ENCODE results near the gene P2RY6. TPM values are rescaled to one million over a fixed set of nuclear protein-coding genes. Genes with fewer than 3 reads are reported as not detected.

Gene P2RY6
- total and polyA plus RNA-seq, 2 of the 8 experiments (the other 6 are each of a cell fraction or from before 2014, with no cell fraction given) = 0.15 TPM; not detected in 1

DNA sequence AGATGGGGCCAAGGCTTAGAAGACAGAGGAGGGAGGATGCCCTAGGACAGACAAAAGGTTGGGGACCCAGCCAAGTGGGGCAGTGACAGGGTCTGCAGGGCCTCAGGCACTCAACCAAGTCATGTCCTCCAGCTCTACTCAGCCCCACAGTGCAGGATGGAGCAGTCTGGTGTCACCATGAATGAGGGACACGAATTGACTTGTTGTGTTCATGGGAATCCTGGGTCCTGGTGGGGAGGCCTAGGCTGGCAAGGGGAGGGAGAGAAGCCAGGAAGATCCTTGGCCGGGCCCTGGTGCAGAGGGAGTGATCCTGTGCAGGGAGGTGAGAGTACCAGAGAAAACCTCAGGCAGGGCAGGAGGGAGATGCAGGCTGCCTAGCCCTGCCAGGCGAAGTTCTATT, 12.0 kb downstream of the P2RY6 start:
- H2AFZ ChIP-seq (ENCODE audit: low read length) = no peak overlapping the region
- H3K27ac ChIP-seq (ENCODE audit: low read depth, low read length) = no peak overlapping the region
- H3K9ac ChIP-seq (replicated peaks in 1 of 4; ENCODE audit: extremely low read depth in 1 of 4, low read depth in 3 of 4, low read length in 3 of 4) = no peak overlapping the region; a peak in 1 of 7 replicates
- H3K79me1 ChIP-seq (ENCODE audit: low read depth, low read length) = no peaks in the 10 kb centered on the region
- no peak overlapping the region for H3K23ac ChIP-seq (ENCODE audit: insufficient read length)
- no peaks in the 10 kb centered on the region for H3K79me2 ChIP-seq (ENCODE audit: control insufficient read depth in 1 of 2, insufficient read depth in 2 of 2, low read length in 2 of 2)
- DNase-seq (ENCODE audit: low read depth in 1 of 2, low spot score in 2 of 2) = no peak
- H3K23me2 ChIP-seq (ENCODE audit: low read depth, low read length) = no peaks in the 10 kb centered on the region
- H2BK20ac ChIP-seq (ENCODE audit: low read length) = no peak overlapping the region
- H4K8ac ChIP-seq (ENCODE audit: extremely low read depth, insufficient read depth, low read length) = peak overlapping the region; percentile 9; the same call in 1 of the 2 replicates
- no peak for FAIRE-seq
- no peak overlapping the region for H2BK5ac ChIP-seq (ENCODE audit: low read depth, low read length)
- no peak overlapping the region for H2BK120ac ChIP-seq (replicated peaks; ENCODE audit: low read depth, low read length)
- H4K91ac ChIP-seq (replicated peaks; ENCODE audit: insufficient read length, low read length) = no peak overlapping the region
- H2BK15ac ChIP-seq (ENCODE audit: low read length) = no peak overlapping the region
- no peak overlapping the region for H2BK12ac ChIP-seq (ENCODE audit: low read depth, low read length)
- H3K4me1 ChIP-seq (replicated peaks in 1 of 4; ENCODE audit: control insufficient read depth in 3 of 4, insufficient read depth in 4 of 4, low read length in 3 of 4) = peaks cover 0 to 3% (median under 1%) of the 10 kb centered on the region in 4 experiments; a peak in 4 of 7 replicates
- H2AK5ac ChIP-seq (ENCODE audit: low read depth, low read length) = no peak overlapping the region
- 83% methylated on average over 2 of the region's 3 CpGs; no CpG with 5 or more reads in 1 of the 2 experiments for WGBS, 2 experiments (ENCODE audit: extremely low coverage in 1 of 2, insufficient coverage in 1 of 2, insufficient read length in 1 of 2, insufficient replicate concordance in 2 of 2, low coverage in 1 of 2, low lambda C conversion rate in 2 of 2, missing lambda C conversion rate in 1 of 2)
- no peak overlapping the region for H3K14ac ChIP-seq (ENCODE audit: insufficient read length)
- no peak overlapping the region for H4K5ac ChIP-seq (ENCODE audit: insufficient read length, low read depth, low read length)
- no peak overlapping the region for H3K4me3 ChIP-seq (ENCODE audit: extremely low read depth in 1 of 4, insufficient read depth in 2 of 4, low read depth in 3 of 4, low read length in 4 of 4)
- no peak overlapping the region for H3K4ac ChIP-seq (replicated peaks; ENCODE audit: insufficient read length, low read depth, low read length)
- H3K4me2 ChIP-seq (ENCODE audit: insufficient read depth in 1 of 2, low read depth in 2 of 2, low read length in 2 of 2) = no peak overlapping the region
- ChIA-PET CTCF (ENCODE audit: partially characterized antibody) (interaction anchor here (0.9 to 15.2 kb wide), 10 partner anchors 10 to 99 kb away, joined by 3 to 233 read pairs (median 6); partner anchors contain the start of gene P2RY6), POLR2A (ENCODE audit: partially characterized antibody) (no interaction called here)
- H3K27me3 ChIP-seq (replicated peaks in 1 of 4; ENCODE audit: control insufficient read depth in 3 of 4, extremely low read depth in 1 of 4, insufficient read depth in 3 of 4, low read length in 3 of 4) = no peaks in the 10 kb centered on the region; a peak in 2 of 7 replicates
- no peaks in the 10 kb centered on the region for H4K20me1 ChIP-seq (replicated peaks in 1 of 2; ENCODE audit: control insufficient read depth in 1 of 2, insufficient read depth in 2 of 2, low read length in 2 of 2)
- no peaks in the 10 kb centered on the region for H3K36me3 ChIP-seq (ENCODE audit: control insufficient read depth in 2 of 4, insufficient read depth in 4 of 4, low read length in 3 of 4)
- H3K18ac ChIP-seq (ENCODE audit: extremely low read depth, low read length) = no peak overlapping the region
- no peak overlapping the region for H3K56ac ChIP-seq (replicated peaks; ENCODE audit: insufficient read length, low read depth, low read length)
- no peaks in the 10 kb centered on the region for H3K9me3 ChIP-seq (ENCODE audit: insufficient read depth in 2 of 2, low read depth in 1 of 2, low read length in 1 of 2)
- no peak for TF ChIP-seq SUZ12 (IDR thresholded peaks at IDR 0.05; ENCODE audit: low read length)
- TF ChIP-seq MAFK (IDR thresholded peaks at IDR 0.05; ENCODE audit: low read depth, low read length) = no peak
- TF ChIP-seq, protein P1, sequence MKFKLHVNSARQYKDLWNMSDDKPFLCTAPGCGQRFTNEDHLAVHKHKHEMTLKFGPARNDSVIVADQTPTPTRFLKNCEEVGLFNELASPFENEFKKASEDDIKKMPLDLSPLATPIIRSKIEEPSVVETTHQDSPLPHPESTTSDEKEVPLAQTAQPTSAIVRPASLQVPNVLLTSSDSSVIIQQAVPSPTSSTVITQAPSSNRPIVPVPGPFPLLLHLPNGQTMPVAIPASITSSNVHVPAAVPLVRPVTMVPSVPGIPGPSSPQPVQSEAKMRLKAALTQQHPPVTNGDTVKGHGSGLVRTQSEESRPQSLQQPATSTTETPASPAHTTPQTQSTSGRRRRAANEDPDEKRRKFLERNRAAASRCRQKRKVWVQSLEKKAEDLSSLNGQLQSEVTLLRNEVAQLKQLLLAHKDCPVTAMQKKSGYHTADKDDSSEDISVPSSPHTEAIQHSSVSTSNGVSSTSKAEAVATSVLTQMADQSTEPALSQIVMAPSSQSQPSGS (IDR thresholded peaks at IDR 0.05; ENCODE audit: low read length) = no peak
- no peak for TF ChIP-seq EZH2 (IDR thresholded peaks at IDR 0.05; ENCODE audit: low read depth, low read length, severe bottlenecking)
- no peak for TF ChIP-seq SP1 (IDR thresholded peaks at IDR 0.05; ENCODE audit: low read depth, low read length)
- TF ChIP-seq CTBP2 (IDR thresholded peaks at IDR 0.05; ENCODE audit: borderline replicate concordance, insufficient read depth, insufficient read length, low read length) = no peak
- no peak for TF ChIP-seq GTF2F1 (IDR thresholded peaks at IDR 0.05; ENCODE audit: borderline replicate concordance, low read depth, low read length)
- TF ChIP-seq, protein P2, sequence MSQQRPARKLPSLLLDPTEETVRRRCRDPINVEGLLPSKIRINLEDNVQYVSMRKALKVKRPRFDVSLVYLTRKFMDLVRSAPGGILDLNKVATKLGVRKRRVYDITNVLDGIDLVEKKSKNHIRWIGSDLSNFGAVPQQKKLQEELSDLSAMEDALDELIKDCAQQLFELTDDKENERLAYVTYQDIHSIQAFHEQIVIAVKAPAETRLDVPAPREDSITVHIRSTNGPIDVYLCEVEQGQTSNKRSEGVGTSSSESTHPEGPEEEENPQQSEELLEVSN (IDR thresholded peaks at IDR 0.05) = no peak
- TF ChIP-seq, protein P3, sequence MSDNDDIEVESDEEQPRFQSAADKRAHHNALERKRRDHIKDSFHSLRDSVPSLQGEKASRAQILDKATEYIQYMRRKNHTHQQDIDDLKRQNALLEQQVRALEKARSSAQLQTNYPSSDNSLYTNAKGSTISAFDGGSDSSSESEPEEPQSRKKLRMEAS (IDR thresholded peaks at IDR 0.05) = no peak
- TF ChIP-seq SAP30 (IDR thresholded peaks at IDR 0.05; ENCODE audit: insufficient read depth, insufficient replicate concordance, low read length) = no peak
- no peak for TF ChIP-seq NRF1 (IDR thresholded peaks at IDR 0.05; ENCODE audit: low read depth, low read length)

Data from H1 (cell line).